ENCODE measurements around the gene TIMP3. TPM values are rescaled to one million over a fixed set of nuclear protein-coding genes. Genes with fewer than 3 reads are reported as not detected.
"Not testable (repeated sequence)": the region's sequence is repeated elsewhere in the genome, so short reads cannot be mapped to it uniquely, and the experiment has no call there.

Gene TIMP3
- 100 to 1,000 TPM in 3 of 4 donors, 10 to 100 TPM in 1; 68.1 to 381 (median 202) TPM for total RNA-seq

GRCh38 chr22:32801537-32802236 lies at the start of gene TIMP3:
TIMP3 (plus strand) TSS chr22:32801705; CDS start chr22:32802002, 297 bp downstream.
- H3K4me3 ChIP-seq (ENCODE audit: low read depth, poor library complexity, severe bottlenecking) = peak within 1 kb of the TSS; percentile 68
- intact Hi-C loops (cut with DNase I; ENCODE audit: low total_unique reads) = loop anchor here (5.0 kb wide), 1 partner anchor 269 kb away; no protein-coding TSS in a partner anchor
- WGBS, 2 donors = 1 to 2% methylated on average over 31 to 33 of the region's 72 CpGs
- peak; percentile 83 to 97 for DNase-seq (ENCODE audit: low spot score in 2 of 2)
- TF ChIP-seq CTCF (IDR thresholded peaks at IDR 0.05) (no peak), POLR2A (IDR thresholded peaks at IDR 0.05) (peak in 1 of 2 donors; percentile 93)

- 87 to 90% methylated on average over 9 of the region's 9 CpGs for WGBS, 2 donors
- intact Hi-C loops (cut with DNase I; ENCODE audit: low total_unique reads) = no loop called here
- H3K4me3 ChIP-seq (ENCODE audit: low read depth, poor library complexity, severe bottlenecking) = no peak overlapping the region
- DNase-seq (ENCODE audit: low spot score in 2 of 2) = peak in 1 of 2 donors; percentile 12
- TF ChIP-seq CTCF (IDR thresholded peaks at IDR 0.05) (no peak), POLR2A (IDR thresholded peaks at IDR 0.05) (no peak)
Observed at GRCh38 chr22:32752326-32752725, 49.2 kb upstream of the TIMP3 start.

GRCh38 chr22:32752816-32753520 lies 48.5 kb upstream of the TIMP3 start:
- 69 to 81% methylated on average over 11 of the region's 11 CpGs for WGBS, 2 donors
- DNase-seq (ENCODE audit: low spot score in 2 of 2) = peak in 1 of 2 donors; percentile 77
- intact Hi-C loops (cut with DNase I; ENCODE audit: low total_unique reads) = no loop called here

GRCh38 chr22:32753591-32753990 lies 47.9 kb upstream of the TIMP3 start:
- H3K4me3 ChIP-seq (ENCODE audit: low read depth, poor library complexity, severe bottlenecking) = no peak overlapping the region
- peak in 1 of 2 donors; percentile 39 for DNase-seq (ENCODE audit: low spot score in 2 of 2)
- WGBS, 2 donors = 85 to 86% methylated on average over 6 of the region's 6 CpGs
- intact Hi-C loops (cut with DNase I; ENCODE audit: low total_unique reads) = no loop called here
- no peak for TF ChIP-seq POLR2A (IDR thresholded peaks at IDR 0.05)
- no peak for TF ChIP-seq CTCF (IDR thresholded peaks at IDR 0.05)

More at GRCh38 chr22:32752816-32753520, 48.5 kb upstream of the TIMP3 start:
- TF ChIP-seq POLR2A (IDR thresholded peaks at IDR 0.05) (no peak), CTCF (IDR thresholded peaks at IDR 0.05) (no peak)
- H3K4me3 ChIP-seq (ENCODE audit: low read depth, poor library complexity, severe bottlenecking) = no peak overlapping the region

GRCh38 chr22:32754413-32755041 lies 47.0 kb upstream of the TIMP3 start:
- peak in 1 of 2 donors; percentile 38 for DNase-seq (ENCODE audit: low spot score in 2 of 2)
- intact Hi-C loops (cut with DNase I; ENCODE audit: low total_unique reads) = no loop called here
- 65 to 82% methylated on average over 6 of the region's 6 CpGs for WGBS, 2 donors
- H3K4me3 ChIP-seq (ENCODE audit: low read depth, poor library complexity, severe bottlenecking) = no peak overlapping the region
- no peak for TF ChIP-seq CTCF (IDR thresholded peaks at IDR 0.05)
- no peak for TF ChIP-seq POLR2A (IDR thresholded peaks at IDR 0.05)

- DNase-seq (ENCODE audit: low spot score in 2 of 2); intact Hi-C loops (cut with DNase I; ENCODE audit: low total_unique reads); H3K4me3 ChIP-seq (ENCODE audit: low read depth, poor library complexity, severe bottlenecking): not testable (repeated sequence)
- WGBS, 2 donors = 93 to 94% methylated on average over 14 of the region's 14 CpGs
Observed at GRCh38 chr22:32757086-32757762, 44.3 kb upstream of the TIMP3 start.

All from lower leg skin (tissue), 4 donors.